Liver (tissue), 9 donors: ENCODE measurements around the gene PLXNA2. TPM values are rescaled to one million over a fixed set of nuclear protein-coding genes. Genes with fewer than 3 reads are reported as not detected.
A peak's percentile ranks its signal among the peaks of the same experiment; 100 is the strongest.

Source experiments
- DNase-seq: peaks from one replicate; pipeline ENCODE4 v3.0.0-alpha.2; 2017; ENCODE audit warnings: low spot score
- H3K27ac ChIP-seq, 2 donors: one replicate each; pipeline ENCODE4 v1.7.0; 2013; ENCODE audit warnings: inconsistent platforms in 2 of 2, low read length in 2 of 2, control low read depth in 1 of 2, low read depth in 1 of 2, mild to moderate bottlenecking in 1 of 2
- H3K27me3 ChIP-seq, 4 donors: one replicate each; pipeline versions ENCODE4 v1.6.1 to v1.7.0; 2013; ENCODE audit warnings: low read length in 3 of 4, inconsistent platforms in 1 of 4, mild to moderate bottlenecking in 1 of 4, moderate library complexity in 1 of 4; ENCODE audit not compliant: control insufficient read depth in 4 of 4, insufficient read depth in 4 of 4
- H3K36me3 ChIP-seq, 4 donors: one replicate each; pipeline versions ENCODE4 v1.6.1 to v1.7.0; 2013; ENCODE audit warnings: low read length in 3 of 4, mild to moderate bottlenecking in 3 of 4, low read depth in 1 of 4, moderate library complexity in 1 of 4; ENCODE audit not compliant: control insufficient read depth in 4 of 4, insufficient read depth in 3 of 4
- H3K4me1 ChIP-seq, 4 donors: one replicate each; pipeline versions ENCODE4 v1.6.1 to v1.7.0; 2013; ENCODE audit warnings: low read length in 3 of 4, mild to moderate bottlenecking in 3 of 4, moderate library complexity in 1 of 4; ENCODE audit not compliant: control insufficient read depth in 4 of 4, insufficient read depth in 4 of 4
- H3K4me3 ChIP-seq, 3 donors: one replicate each; pipeline versions ENCODE4 v1.6.1 to v1.7.0; 2013; ENCODE audit warnings: low read length in 3 of 3, control low read depth in 1 of 3, low read depth in 1 of 3, mild to moderate bottlenecking in 1 of 3
- H3K9ac ChIP-seq, 2 donors: one replicate each; pipeline ENCODE4 v1.7.0; 2013; ENCODE audit warnings: low read length in 2 of 2, mild to moderate bottlenecking in 2 of 2, moderate library complexity in 2 of 2, control low read depth in 1 of 2, low read depth in 1 of 2
- H3K9me3 ChIP-seq, 4 donors: one replicate each; pipeline versions ENCODE4 v1.6.1 to v1.7.0; 2013; ENCODE audit warnings: low read length in 3 of 4; ENCODE audit not compliant: control insufficient read depth in 4 of 4
- EGR1 ChIP-seq, 2 donors: IDR thresholded peaks; 2 replicates each; pipeline ENCODE4 v1.6.1; 2016 to 2018; ENCODE audit warnings: antibody characterized with exemption in 2 of 2, low read depth in 2 of 2
- FOXA1 ChIP-seq: IDR thresholded peaks from 2 replicates; pipeline ENCODE4 v1.6.1; 2016; ENCODE audit warnings: antibody characterized with exemption
- FOXA2 ChIP-seq: IDR thresholded peaks from 2 replicates; pipeline ENCODE4 v1.6.1; 2016; ENCODE audit warnings: antibody characterized with exemption
- GABPA ChIP-seq, 2 donors: IDR thresholded peaks in 1 of 2; conservative IDR thresholded peaks in 1 of 2; 2 replicates each; pipeline ENCODE4 v1.6.1; 2016; ENCODE audit warnings: antibody characterized with exemption in 2 of 2, mild to moderate bottlenecking in 1 of 2, moderate library complexity in 1 of 2
- HNF4A ChIP-seq, 2 donors: conservative IDR thresholded peaks; 2 replicates each; pipeline ENCODE4 v1.6.1; 2016; ENCODE audit warnings: antibody characterized with exemption in 2 of 2, mild to moderate bottlenecking in 2 of 2
- JUND ChIP-seq, 2 donors: IDR thresholded peaks; 2 replicates each; pipeline ENCODE4 v1.6.1; 2016; ENCODE audit warnings: antibody characterized with exemption in 2 of 2
- NR2F2 ChIP-seq: IDR thresholded peaks from 2 replicates; pipeline ENCODE4 v1.6.1; 2016; ENCODE audit warnings: antibody characterized with exemption
- RAD21 ChIP-seq, 2 donors: IDR thresholded peaks; 2 replicates each; pipeline ENCODE4 v1.6.1; 2016; ENCODE audit warnings: antibody characterized with exemption in 2 of 2, mild to moderate bottlenecking in 2 of 2
- SP1 ChIP-seq: IDR thresholded peaks from 2 replicates; pipeline ENCODE4 v1.6.1; 2018; ENCODE audit warnings: antibody characterized with exemption, mild to moderate bottlenecking
- TAF1 ChIP-seq: conservative IDR thresholded peaks from 2 replicates; pipeline ENCODE4 v1.6.1; 2016; ENCODE audit warnings: antibody characterized with exemption, mild to moderate bottlenecking
- YY1 ChIP-seq: IDR thresholded peaks from 2 replicates; pipeline ENCODE4 v1.6.1; 2016; ENCODE audit warnings: antibody characterized with exemption, mild to moderate bottlenecking
- WGBS: extraction: QIAGEN DNeasy Blood & Tissue Kit; methylation state at CpG from one replicate; pipeline ENCODE4 v1.1.7; 2013; 5-methylcytosine and 5-hydroxymethylcytosine counted together
- polyA plus RNA-seq, 2 donors: library from polyadenylated mRNA; stranded (reverse) in 1 of 2; unstranded in 1 of 2; fragments of 200-250 nt in 1 of 2; fragments of >200 nt in 1 of 2; fragmentation: Nextera tagmentation in 1 of 2; extraction: Ambion mirVana in 1 of 2; gene quantifications; one replicate each; pipeline versions ENCODE4 v1.2.1 to v1.2.3, GENCODE V29; 2013 to 2015
- total RNA-seq, 2 donors: library from RNA; depleted of rRNA; stranded (reverse); fragments of >200 nt; gene quantifications; one replicate each; pipeline ENCODE4 v1.2.3, GENCODE V29; 2014
- TF ChIP-seq, protein P1 (sequence below): IDR thresholded peaks from 2 replicates; pipeline ENCODE4 v1.6.1; 2016; ENCODE audit warnings: antibody characterized with exemption
- TF ChIP-seq, protein P2 (sequence below): fragments of 150-350 bp; IDR thresholded peaks from 2 replicates; pipeline ENCODE4 v1.5.1; 2017; ENCODE audit warnings: improper control_type of control experiment, low read depth, low read length; ENCODE audit not compliant: missing input control
- TF ChIP-seq, protein P3 (sequence below): IDR thresholded peaks from 2 replicates; pipeline ENCODE4 v1.6.1; 2016; ENCODE audit warnings: antibody characterized with exemption
- TF ChIP-seq, protein P4 (sequence below): IDR thresholded peaks from 2 replicates; pipeline ENCODE4 v1.6.1; 2016; ENCODE audit warnings: antibody characterized with exemption
- TF ChIP-seq, protein P5 (sequence below): IDR thresholded peaks from 2 replicates; pipeline ENCODE4 v1.6.1; 2016; ENCODE audit warnings: antibody characterized with exemption, mild to moderate bottlenecking
- donor health status: healthy.
- donor health status: healthy.
- donor health status: healthy.
- donor health status: healthy.
- donor health status: healthy.

PLXNA2 gene
- total and polyA plus RNA-seq, 4 donors = 1.8 to 9.2 (median 2.8) TPM

DNA sequence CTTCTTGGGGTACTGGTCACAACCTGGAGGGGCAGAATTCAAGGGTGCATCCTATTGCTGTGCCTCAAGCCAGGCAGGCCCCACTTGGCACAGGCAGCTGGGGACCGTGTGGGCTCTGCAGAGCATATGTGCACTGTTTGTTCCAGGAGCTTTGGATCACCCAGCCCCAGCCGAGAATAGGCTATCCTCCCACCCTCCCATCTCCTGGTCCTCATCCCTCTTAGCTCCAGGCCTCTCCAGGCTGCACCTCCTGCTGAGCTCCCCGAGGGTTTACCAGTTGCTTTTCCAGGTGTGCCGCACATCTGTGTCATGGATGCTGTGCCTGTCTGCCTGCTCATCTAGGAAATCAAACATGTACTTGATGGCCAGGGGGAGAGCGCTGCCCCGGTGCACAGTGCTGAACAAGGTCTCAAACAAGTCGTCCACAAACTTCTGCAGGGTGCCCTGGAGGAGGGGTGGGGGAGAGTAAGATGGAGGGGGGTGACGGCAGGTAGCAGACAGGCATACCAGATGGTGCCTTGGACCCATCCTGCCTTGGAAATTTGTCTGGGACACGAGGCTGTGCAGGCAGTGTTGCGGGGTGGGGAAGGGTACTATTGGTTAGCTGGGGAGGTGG lies 212.8 kb downstream of the PLXNA2 start (continued):
- TF ChIP-seq, protein P1, sequence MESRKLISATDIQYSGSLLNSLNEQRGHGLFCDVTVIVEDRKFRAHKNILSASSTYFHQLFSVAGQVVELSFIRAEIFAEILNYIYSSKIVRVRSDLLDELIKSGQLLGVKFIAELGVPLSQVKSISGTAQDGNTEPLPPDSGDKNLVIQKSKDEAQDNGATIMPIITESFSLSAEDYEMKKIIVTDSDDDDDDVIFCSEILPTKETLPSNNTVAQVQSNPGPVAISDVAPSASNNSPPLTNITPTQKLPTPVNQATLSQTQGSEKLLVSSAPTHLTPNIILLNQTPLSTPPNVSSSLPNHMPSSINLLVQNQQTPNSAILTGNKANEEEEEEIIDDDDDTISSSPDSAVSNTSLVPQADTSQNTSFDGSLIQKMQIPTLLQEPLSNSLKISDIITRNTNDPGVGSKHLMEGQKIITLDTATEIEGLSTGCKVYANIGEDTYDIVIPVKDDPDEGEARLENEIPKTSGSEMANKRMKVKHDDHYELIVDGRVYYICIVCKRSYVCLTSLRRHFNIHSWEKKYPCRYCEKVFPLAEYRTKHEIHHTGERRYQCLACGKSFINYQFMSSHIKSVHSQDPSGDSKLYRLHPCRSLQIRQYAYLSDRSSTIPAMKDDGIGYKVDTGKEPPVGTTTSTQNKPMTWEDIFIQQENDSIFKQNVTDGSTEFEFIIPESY = no peak
- no peak for TF ChIP-seq YY1
- no peak for TF ChIP-seq FOXA2
- TF ChIP-seq JUND (IDR thresholded peaks at IDR 0.05) = no peak
- TF ChIP-seq NR2F2 = no peak

DNA sequence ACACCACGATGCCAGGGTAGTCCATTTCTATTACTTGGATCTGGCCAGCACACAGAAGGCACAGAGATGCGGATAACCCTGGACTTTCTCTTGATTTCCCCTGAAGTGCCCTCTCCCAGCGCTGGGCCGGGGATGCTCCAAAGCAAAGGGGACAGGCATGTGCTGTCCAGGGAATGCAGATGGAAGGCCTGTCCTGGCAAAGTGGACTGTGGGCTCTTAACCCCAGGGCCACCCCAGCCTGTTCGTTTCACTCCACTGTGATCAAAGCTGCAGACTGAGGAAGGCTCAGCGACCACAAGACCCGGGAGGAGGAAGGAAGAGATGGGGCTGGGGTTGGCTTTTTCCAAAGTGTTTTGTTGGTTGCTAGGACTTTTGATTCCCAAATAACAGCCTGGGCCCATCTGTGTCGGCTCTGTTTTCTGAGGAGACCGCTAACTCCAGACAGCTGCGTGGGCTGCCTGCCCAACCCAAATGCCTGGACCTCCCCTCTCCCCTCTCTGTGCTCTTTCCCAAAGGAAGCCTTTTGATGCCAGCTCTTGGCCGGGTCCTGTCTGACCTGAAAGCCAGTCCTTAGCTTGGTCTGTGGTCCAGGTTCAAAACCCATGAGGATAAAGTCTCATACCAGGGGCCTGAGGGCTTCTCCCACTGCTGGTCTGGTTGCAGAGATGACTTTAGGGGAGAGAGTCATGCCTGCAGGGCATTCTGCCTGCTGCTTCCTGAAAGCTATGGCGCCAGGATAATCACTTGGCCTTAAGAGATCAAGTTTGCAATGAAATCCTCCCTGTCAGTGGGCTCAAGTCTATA lies 213.7 kb downstream of the PLXNA2 start:
- WGBS = 75% methylated on average over 12 of the region's 12 CpGs
- no peaks in the 10 kb centered on the region for H3K27me3 ChIP-seq
- H3K4me3 ChIP-seq = no peak overlapping the region
- peaks cover 8 to 50% (median 19%) of the 10 kb centered on the region in 4 donors for H3K36me3 ChIP-seq
- H3K4me1 ChIP-seq = no peaks in the 10 kb centered on the region
- H3K9ac ChIP-seq = no peak overlapping the region
- peak overlapping the region; percentile 13 to 25 for H3K27ac ChIP-seq
- TF ChIP-seq, protein P2, sequence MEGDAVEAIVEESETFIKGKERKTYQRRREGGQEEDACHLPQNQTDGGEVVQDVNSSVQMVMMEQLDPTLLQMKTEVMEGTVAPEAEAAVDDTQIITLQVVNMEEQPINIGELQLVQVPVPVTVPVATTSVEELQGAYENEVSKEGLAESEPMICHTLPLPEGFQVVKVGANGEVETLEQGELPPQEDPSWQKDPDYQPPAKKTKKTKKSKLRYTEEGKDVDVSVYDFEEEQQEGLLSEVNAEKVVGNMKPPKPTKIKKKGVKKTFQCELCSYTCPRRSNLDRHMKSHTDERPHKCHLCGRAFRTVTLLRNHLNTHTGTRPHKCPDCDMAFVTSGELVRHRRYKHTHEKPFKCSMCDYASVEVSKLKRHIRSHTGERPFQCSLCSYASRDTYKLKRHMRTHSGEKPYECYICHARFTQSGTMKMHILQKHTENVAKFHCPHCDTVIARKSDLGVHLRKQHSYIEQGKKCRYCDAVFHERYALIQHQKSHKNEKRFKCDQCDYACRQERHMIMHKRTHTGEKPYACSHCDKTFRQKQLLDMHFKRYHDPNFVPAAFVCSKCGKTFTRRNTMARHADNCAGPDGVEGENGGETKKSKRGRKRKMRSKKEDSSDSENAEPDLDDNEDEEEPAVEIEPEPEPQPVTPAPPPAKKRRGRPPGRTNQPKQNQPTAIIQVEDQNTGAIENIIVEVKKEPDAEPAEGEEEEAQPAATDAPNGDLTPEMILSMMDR = no peak
- TF ChIP-seq, protein P3, sequence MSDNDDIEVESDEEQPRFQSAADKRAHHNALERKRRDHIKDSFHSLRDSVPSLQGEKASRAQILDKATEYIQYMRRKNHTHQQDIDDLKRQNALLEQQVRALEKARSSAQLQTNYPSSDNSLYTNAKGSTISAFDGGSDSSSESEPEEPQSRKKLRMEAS = no peak
- TF ChIP-seq FOXA1 (no peak), TAF1 (no peak)
- DNase-seq = no peak
- no peaks in the 10 kb centered on the region for H3K9me3 ChIP-seq

DNA sequence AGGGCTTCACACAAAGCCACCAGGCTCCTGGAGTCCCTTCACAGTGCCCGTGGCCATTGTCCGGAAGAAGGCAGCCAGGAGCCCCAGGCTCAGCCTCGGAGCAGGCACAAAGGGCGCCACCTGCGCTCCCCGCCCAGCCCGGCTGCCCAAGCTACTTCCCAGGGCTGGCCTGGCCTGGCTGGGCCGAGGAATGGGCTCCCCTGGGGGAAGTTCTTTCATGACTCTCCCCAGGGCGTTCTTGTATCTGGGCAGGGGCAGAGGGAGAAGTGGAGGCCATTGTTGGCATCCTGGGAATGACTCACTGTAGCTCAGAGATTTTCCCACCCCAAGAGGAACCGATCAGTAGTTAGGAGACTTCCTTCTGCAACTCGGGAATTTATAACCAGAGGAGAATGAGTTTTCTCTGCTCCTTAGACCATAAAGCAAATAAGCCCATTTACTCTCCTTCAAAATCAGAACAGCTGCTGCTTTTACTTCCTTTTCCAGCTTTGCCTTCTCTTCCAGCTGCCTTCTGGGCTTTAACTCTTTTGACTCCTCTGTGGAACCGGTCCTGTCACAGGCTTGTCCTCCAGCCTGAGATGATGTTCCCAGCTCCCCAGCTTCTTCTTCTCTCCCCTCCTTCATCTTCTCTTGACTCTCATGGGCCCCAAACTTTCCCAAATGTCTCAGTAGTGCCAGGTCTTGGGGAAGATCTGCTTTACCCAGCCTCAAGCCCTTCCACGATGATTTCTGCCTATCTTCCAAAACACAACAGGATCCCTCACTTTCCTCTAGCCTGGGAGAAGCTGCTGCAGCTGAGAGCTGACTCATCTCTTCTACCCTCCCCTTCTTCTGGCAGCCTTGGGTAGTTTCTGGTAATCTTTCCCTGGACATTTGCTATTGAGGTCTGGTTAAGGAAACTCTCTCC lies 214.6 kb downstream of the PLXNA2 start:
- no peak for DNase-seq
- Histone ChIP-seq H3K4me1 (no peaks in the 10 kb centered on the region), H3K36me3 (peaks cover 8 to 50% (median 19%) of the 10 kb centered on the region in 4 donors), H3K9me3 (no peaks in the 10 kb centered on the region), H3K27me3 (no peaks in the 10 kb centered on the region), H3K9ac (no peak overlapping the region), H3K4me3 (no peak overlapping the region), H3K27ac (peak overlapping the region; percentile 21 to 38)
- TF ChIP-seq FOXA1 (no peak), YY1 (no peak), GABPA (IDR thresholded peaks at IDR 0.05 in 1 of 2, conservative IDR thresholded peaks at IDR 0.05 in 1 of 2) (no peak), EGR1 (IDR thresholded peaks at IDR 0.05; ENCODE audit: low read depth in 2 of 2) (no peak), HNF4A (conservative IDR thresholded peaks at IDR 0.05) (no peak), RAD21 (IDR thresholded peaks at IDR 0.05) (no peak), SP1 (no peak)
- TF ChIP-seq, protein P4, sequence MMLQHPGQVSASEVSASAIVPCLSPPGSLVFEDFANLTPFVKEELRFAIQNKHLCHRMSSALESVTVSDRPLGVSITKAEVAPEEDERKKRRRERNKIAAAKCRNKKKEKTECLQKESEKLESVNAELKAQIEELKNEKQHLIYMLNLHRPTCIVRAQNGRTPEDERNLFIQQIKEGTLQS = no peak
- TF ChIP-seq, protein P5, sequence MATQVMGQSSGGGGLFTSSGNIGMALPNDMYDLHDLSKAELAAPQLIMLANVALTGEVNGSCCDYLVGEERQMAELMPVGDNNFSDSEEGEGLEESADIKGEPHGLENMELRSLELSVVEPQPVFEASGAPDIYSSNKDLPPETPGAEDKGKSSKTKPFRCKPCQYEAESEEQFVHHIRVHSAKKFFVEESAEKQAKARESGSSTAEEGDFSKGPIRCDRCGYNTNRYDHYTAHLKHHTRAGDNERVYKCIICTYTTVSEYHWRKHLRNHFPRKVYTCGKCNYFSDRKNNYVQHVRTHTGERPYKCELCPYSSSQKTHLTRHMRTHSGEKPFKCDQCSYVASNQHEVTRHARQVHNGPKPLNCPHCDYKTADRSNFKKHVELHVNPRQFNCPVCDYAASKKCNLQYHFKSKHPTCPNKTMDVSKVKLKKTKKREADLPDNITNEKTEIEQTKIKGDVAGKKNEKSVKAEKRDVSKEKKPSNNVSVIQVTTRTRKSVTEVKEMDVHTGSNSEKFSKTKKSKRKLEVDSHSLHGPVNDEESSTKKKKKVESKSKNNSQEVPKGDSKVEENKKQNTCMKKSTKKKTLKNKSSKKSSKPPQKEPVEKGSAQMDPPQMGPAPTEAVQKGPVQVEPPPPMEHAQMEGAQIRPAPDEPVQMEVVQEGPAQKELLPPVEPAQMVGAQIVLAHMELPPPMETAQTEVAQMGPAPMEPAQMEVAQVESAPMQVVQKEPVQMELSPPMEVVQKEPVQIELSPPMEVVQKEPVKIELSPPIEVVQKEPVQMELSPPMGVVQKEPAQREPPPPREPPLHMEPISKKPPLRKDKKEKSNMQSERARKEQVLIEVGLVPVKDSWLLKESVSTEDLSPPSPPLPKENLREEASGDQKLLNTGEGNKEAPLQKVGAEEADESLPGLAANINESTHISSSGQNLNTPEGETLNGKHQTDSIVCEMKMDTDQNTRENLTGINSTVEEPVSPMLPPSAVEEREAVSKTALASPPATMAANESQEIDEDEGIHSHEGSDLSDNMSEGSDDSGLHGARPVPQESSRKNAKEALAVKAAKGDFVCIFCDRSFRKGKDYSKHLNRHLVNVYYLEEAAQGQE = no peak
- TF ChIP-seq, protein P3 = no peak
- WGBS = 74% methylated on average over 13 of the region's 13 CpGs
